Esophagus squamous epithelium (tissue), 5 donors: ENCODE data around the gene SGK1. TPM values are rescaled to one million over a fixed set of nuclear protein-coding genes. Genes with fewer than 3 reads are reported as not detected.
A peak's percentile ranks its signal among the peaks of the same experiment; 100 is the strongest.

Experiments
- DNase-seq: peaks from one replicate; lab custom pipeline; 2025; lab: John Stamatoyannopoulos, UW
- H3K27ac ChIP-seq, 4 donors: fragments of 200-600 bp; sonication (generic); one replicate each; pipeline ENCODE4 v1.5.1; 2016 to 2019; ENCODE audit warnings: mild to moderate bottlenecking in 1 of 4
- H3K27me3 ChIP-seq, 4 donors: fragments of 200-600 bp; sonication (generic); 1 replicate in 3 of 4; 2 replicates in 1 of 4; pipeline versions ENCODE4 v1.5.1 to v1.6.0; 2017 to 2021; ENCODE audit warnings: antibody characterized with exemption in 1 of 4
- H3K36me3 ChIP-seq, 3 donors: fragments of 200-600 bp; sonication (generic); one replicate each; pipeline ENCODE4 v1.5.1; 2016 to 2019
- H3K4me1 ChIP-seq, 3 donors: fragments of 200-600 bp; sonication (generic); one replicate each; pipeline ENCODE4 v1.5.1; 2017 to 2019
- H3K4me3 ChIP-seq, 4 donors: fragments of 200-600 bp; sonication (generic); 1 replicate in 3 of 4; 2 replicates in 1 of 4; pipeline ENCODE4 v1.5.1; 2016 to 2019; ENCODE audit warnings: mild to moderate bottlenecking in 2 of 4, moderate library complexity in 1 of 4
- H3K9me3 ChIP-seq, 3 donors: fragments of 200-600 bp; sonication (generic); one replicate each; pipeline ENCODE4 v1.5.1; 2016 to 2019
- POLR2A ChIP-seq, 4 donors: fragments of 450-650 bp; IDR thresholded peaks; one replicate each; pipeline ENCODE4 v1.6.1; 2017; ENCODE audit warnings: antibody characterized with exemption in 4 of 4, mild to moderate bottlenecking in 4 of 4, moderate library complexity in 3 of 4
- WGBS, 2 donors: methylation state at CpG; one replicate each; pipeline ENCODE4 v1.1.5; 2018; 5-methylcytosine and 5-hydroxymethylcytosine counted together
- intact Hi-C: fragments of 100-400 bp; cut with DNase I; formaldehyde crosslinking; loops from one replicate; pipeline ENCODE4 v1.15.0; 2022
- total RNA-seq, 4 donors: library from RNA; depleted of rRNA; stranded (reverse); fragments of >200 nt; gene quantifications; one replicate each; pipeline ENCODE4 v1.1.0, GENCODE V29; 2016
- TF ChIP-seq, protein P1 (sequence below), 6 experiments: fragments of 450-650 bp in 4 of 6; fragments of 200-600 bp in 2 of 6; sonication (generic) in 2 of 6; IDR thresholded peaks; one replicate each; pipeline ENCODE4 v1.5.1; 2016 to 2019; ENCODE audit warnings: antibody characterized with exemption in 6 of 6, mild to moderate bottlenecking in 4 of 6, moderate library complexity in 4 of 6
- donor health status: DM: yes; HTN: yes; CAD: no.

Gene SGK1
- total RNA-seq, 4 donors from 2014 or later, result 93.8 to 170 (median 154) TPM

- intact Hi-C loops, result no loop called here
Measured at GRCh38 chr6:134147034-134147533, 170.8 kb downstream of the SGK1 start.

DNA sequence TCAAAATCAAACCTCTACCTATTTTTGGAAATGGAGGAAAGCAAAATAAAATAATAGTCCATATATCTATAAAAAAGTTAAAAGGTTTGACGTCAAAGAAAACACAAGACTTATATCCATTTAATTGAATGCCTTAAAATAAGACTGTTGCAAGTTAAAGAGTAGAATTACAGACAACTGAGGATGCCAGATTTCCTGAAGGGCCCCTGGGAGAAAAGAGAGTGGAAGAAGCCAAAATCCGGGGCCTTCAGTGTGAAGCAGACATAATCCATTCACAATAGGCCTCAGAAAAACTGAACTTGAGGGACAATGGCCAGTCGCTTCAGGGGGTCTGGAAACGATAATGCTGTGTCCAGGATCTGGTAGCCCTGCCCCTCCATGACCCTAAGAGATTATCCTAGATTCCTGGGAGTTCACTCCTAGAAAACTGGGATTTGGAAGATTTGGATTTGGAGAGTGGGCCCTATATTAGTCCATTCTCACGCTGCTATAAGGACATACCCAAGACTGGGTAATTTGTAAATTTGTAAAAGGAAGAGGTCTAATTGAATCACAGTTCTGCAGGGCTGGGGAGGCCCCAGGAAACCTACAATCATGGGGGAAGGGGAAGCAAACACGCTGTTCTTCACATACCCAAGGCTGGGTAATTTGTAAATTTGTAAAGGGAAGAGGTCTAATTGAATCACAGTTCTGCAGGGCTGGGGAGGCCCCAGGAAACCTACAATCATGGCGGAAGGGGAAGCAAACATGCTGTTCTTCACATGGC is 171.5 kb downstream of the SGK1 start:
- 82 to 85% methylated on average over 5 to 7 of the region's 7 CpGs for WGBS, 2 donors
- intact Hi-C loops, result no loop called here
- TF ChIP-seq POLR2A (IDR thresholded peaks at IDR 0.05), result no peak
- TF ChIP-seq, protein P1, sequence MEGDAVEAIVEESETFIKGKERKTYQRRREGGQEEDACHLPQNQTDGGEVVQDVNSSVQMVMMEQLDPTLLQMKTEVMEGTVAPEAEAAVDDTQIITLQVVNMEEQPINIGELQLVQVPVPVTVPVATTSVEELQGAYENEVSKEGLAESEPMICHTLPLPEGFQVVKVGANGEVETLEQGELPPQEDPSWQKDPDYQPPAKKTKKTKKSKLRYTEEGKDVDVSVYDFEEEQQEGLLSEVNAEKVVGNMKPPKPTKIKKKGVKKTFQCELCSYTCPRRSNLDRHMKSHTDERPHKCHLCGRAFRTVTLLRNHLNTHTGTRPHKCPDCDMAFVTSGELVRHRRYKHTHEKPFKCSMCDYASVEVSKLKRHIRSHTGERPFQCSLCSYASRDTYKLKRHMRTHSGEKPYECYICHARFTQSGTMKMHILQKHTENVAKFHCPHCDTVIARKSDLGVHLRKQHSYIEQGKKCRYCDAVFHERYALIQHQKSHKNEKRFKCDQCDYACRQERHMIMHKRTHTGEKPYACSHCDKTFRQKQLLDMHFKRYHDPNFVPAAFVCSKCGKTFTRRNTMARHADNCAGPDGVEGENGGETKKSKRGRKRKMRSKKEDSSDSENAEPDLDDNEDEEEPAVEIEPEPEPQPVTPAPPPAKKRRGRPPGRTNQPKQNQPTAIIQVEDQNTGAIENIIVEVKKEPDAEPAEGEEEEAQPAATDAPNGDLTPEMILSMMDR (IDR thresholded peaks at IDR 0.05), result no peak
- no peak overlapping the region for H3K4me3 ChIP-seq
- no peak for DNase-seq
- H3K9me3 ChIP-seq, result no peaks in the 10 kb centered on the region
- H3K27ac ChIP-seq, result no peak overlapping the region
- H3K27me3 ChIP-seq, result no peaks in the 10 kb centered on the region
- no peaks in the 10 kb centered on the region for H3K36me3 ChIP-seq
- H3K4me1 ChIP-seq, result no peaks in the 10 kb centered on the region

More at GRCh38 chr6:134147034-134147533, 170.8 kb downstream of the SGK1 start:
- Histone ChIP-seq H3K4me1 (no peaks in the 10 kb centered on the region), H3K4me3 (no peak overlapping the region), H3K9me3 (no peaks in the 10 kb centered on the region), H3K27me3 (no peaks in the 10 kb centered on the region), H3K36me3 (no peaks in the 10 kb centered on the region), H3K27ac (no peak overlapping the region)
- no peak for DNase-seq
- no peak for TF ChIP-seq POLR2A (IDR thresholded peaks at IDR 0.05)
- TF ChIP-seq, protein P1 (IDR thresholded peaks at IDR 0.05), result no peak
- 95 to 96% methylated on average over 9 of the region's 9 CpGs for WGBS, 2 donors

- Histone ChIP-seq H3K4me1 (no peaks in the 10 kb centered on the region), H3K4me3 (no peak overlapping the region), H3K27ac (no peak overlapping the region), H3K36me3 (no peaks in the 10 kb centered on the region), H3K9me3 (no peaks in the 10 kb centered on the region), H3K27me3 (no peaks in the 10 kb centered on the region)
- no peak for DNase-seq
- intact Hi-C loops, result no loop called here
- TF ChIP-seq, protein P1 (IDR thresholded peaks at IDR 0.05), result no peak
- TF ChIP-seq POLR2A (IDR thresholded peaks at IDR 0.05), result no peak
- WGBS, 2 donors, result 62 to 64% methylated on average over 5 of the region's 5 CpGs
Measured at GRCh38 chr6:134145786-134146185, 172.1 kb downstream of the SGK1 start.

- intact Hi-C loops, result no loop called here
- Histone ChIP-seq H3K27ac (peak overlapping the region in 2 of 4 donors; percentile 46 to 59), H3K36me3 (no peaks in the 10 kb centered on the region), H3K4me1 (no peaks in the 10 kb centered on the region), H3K4me3 (no peak overlapping the region), H3K27me3 (no peaks in the 10 kb centered on the region), H3K9me3 (no peaks in the 10 kb centered on the region)
- no peak for TF ChIP-seq POLR2A (IDR thresholded peaks at IDR 0.05)
- TF ChIP-seq, protein P1 (IDR thresholded peaks at IDR 0.05), result no peak
- WGBS, 2 donors, result 51 to 81% methylated on average over 3 of the region's 3 CpGs
- no peak for DNase-seq
Measured at GRCh38 chr6:134138226-134138975, 179.5 kb downstream of the SGK1 start.

DNA sequence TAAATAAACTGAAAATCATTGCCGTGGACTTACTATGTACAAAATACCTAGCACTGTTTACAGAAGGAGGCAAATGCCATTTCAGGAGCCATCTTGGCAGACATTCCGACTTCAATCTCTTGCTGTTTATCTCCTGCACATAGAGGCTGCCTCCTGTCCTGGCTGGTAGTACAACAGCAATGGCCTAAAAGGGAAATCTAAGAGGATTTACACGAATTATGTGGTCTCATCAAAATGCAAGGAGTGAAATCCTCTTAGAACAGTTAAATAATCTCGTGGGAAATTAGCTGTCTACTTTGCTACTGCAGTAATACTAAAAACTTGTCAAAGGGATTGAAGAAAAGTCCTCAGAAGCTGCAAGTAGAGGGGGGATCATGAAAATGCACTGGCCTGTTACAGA is 183.3 kb downstream of the SGK1 start:
- WGBS, 2 donors, result 48 to 69% methylated on average over 4 of the region's 4 CpGs
- H3K9me3 ChIP-seq, result no peaks in the 10 kb centered on the region
- H3K4me1 ChIP-seq, result no peaks in the 10 kb centered on the region
- no peaks in the 10 kb centered on the region for H3K36me3 ChIP-seq
- no peak for DNase-seq
- no peak overlapping the region for H3K4me3 ChIP-seq
- H3K27ac ChIP-seq, result no peak overlapping the region
- H3K27me3 ChIP-seq, result no peaks in the 10 kb centered on the region
- TF ChIP-seq, protein P1 (IDR thresholded peaks at IDR 0.05), result no peak
- no peak for TF ChIP-seq POLR2A (IDR thresholded peaks at IDR 0.05)
- intact Hi-C loops, result no loop called here
